ENCODE data around the gene FGF1.

The FGF1 gene

GRCh38 chr5:142683881-142684505, 1.9 kb downstream of the FGF1 start:
- Histone ChIP-seq H4K20me1 (ENCODE audit: insufficient read depth, low read length, poor library complexity, severe bottlenecking) (no peaks in the 10 kb centered on the region), H2AFZ (ENCODE audit: low read length) (no peak overlapping the region), H3K36me3 (ENCODE audit: insufficient read depth, low read length) (no peaks in the 10 kb centered on the region), H3K79me2 (ENCODE audit: insufficient read depth, low read length) (no peaks in the 10 kb centered on the region), H3K4me3 (ENCODE audit: low read length, poor library complexity, severe bottlenecking) (no peak overlapping the region), H3K27me3 (ENCODE audit: insufficient read depth, low read length, poor library complexity, severe bottlenecking) (no peaks in the 10 kb centered on the region), H3K4me2 (ENCODE audit: low read depth, low read length, poor library complexity, severe bottlenecking) (no peak overlapping the region), H3K9ac (ENCODE audit: low read depth, low read length, poor library complexity, severe bottlenecking) (no peak overlapping the region), H3K9me3 (ENCODE audit: insufficient read depth, low read depth, low read length) (no peaks in the 10 kb centered on the region), H3K4me1 (ENCODE audit: insufficient read depth, low read length, poor library complexity, severe bottlenecking) (no peaks in the 10 kb centered on the region), H3F3A (ENCODE audit: low read depth) (no peaks in the 10 kb centered on the region), H3K9me2 (replicated peaks; ENCODE audit: low read depth, low read length) (no peaks in the 10 kb centered on the region)
- TF ChIP-seq CTCF (conservative IDR thresholded peaks at IDR 0.05; ENCODE audit: low read length) (no peak), EZH2phosphoT487 (IDR thresholded peaks at IDR 0.05; ENCODE audit: borderline replicate concordance) (no peak)

GRCh38 chr5:142683116-142683515, 2.8 kb downstream of the FGF1 start:
- no peaks in the 10 kb centered on the region for H3K4me1 ChIP-seq (ENCODE audit: insufficient read depth, low read length, poor library complexity, severe bottlenecking)
- no peak overlapping the region for H3K4me3 ChIP-seq (ENCODE audit: low read length, poor library complexity, severe bottlenecking)
- no peaks in the 10 kb centered on the region for H3K36me3 ChIP-seq (ENCODE audit: insufficient read depth, low read length)
- no peak overlapping the region for H3K4me2 ChIP-seq (ENCODE audit: low read depth, low read length, poor library complexity, severe bottlenecking)
- H3K9ac ChIP-seq (ENCODE audit: low read depth, low read length, poor library complexity, severe bottlenecking), result no peak overlapping the region
- TF ChIP-seq CTCF (conservative IDR thresholded peaks at IDR 0.05; ENCODE audit: low read length) (no peak), EZH2phosphoT487 (IDR thresholded peaks at IDR 0.05; ENCODE audit: borderline replicate concordance) (no peak)
- H3F3A ChIP-seq (ENCODE audit: low read depth), result no peaks in the 10 kb centered on the region
- H3K9me3 ChIP-seq (ENCODE audit: insufficient read depth, low read depth, low read length), result no peaks in the 10 kb centered on the region
- H3K27me3 ChIP-seq (ENCODE audit: insufficient read depth, low read length, poor library complexity, severe bottlenecking), result no peaks in the 10 kb centered on the region
- no peaks in the 10 kb centered on the region for H4K20me1 ChIP-seq (ENCODE audit: insufficient read depth, low read length, poor library complexity, severe bottlenecking)
- no peak overlapping the region for H2AFZ ChIP-seq (ENCODE audit: low read length)
- no peaks in the 10 kb centered on the region for H3K79me2 ChIP-seq (ENCODE audit: insufficient read depth, low read length)
- no peaks in the 10 kb centered on the region for H3K9me2 ChIP-seq (replicated peaks; ENCODE audit: low read depth, low read length)

GRCh38 chr5:142680605-142681259, 5.2 kb downstream of the FGF1 start:
- Histone ChIP-seq H3K4me1 (ENCODE audit: insufficient read depth, low read length, poor library complexity, severe bottlenecking) (no peaks in the 10 kb centered on the region), H3K9ac (ENCODE audit: low read depth, low read length, poor library complexity, severe bottlenecking) (no peak overlapping the region), H3K4me3 (ENCODE audit: low read length, poor library complexity, severe bottlenecking) (no peak overlapping the region), H3K36me3 (ENCODE audit: insufficient read depth, low read length) (no peaks in the 10 kb centered on the region), H3K9me2 (replicated peaks; ENCODE audit: low read depth, low read length) (no peaks in the 10 kb centered on the region), H3K27me3 (ENCODE audit: insufficient read depth, low read length, poor library complexity, severe bottlenecking) (no peaks in the 10 kb centered on the region), H3K79me2 (ENCODE audit: insufficient read depth, low read length) (no peaks in the 10 kb centered on the region), H4K20me1 (ENCODE audit: insufficient read depth, low read length, poor library complexity, severe bottlenecking) (no peaks in the 10 kb centered on the region), H3F3A (ENCODE audit: low read depth) (no peaks in the 10 kb centered on the region), H3K4me2 (ENCODE audit: low read depth, low read length, poor library complexity, severe bottlenecking) (no peak overlapping the region), H3K9me3 (ENCODE audit: insufficient read depth, low read depth, low read length) (no peaks in the 10 kb centered on the region), H2AFZ (ENCODE audit: low read length) (no peak overlapping the region)
- TF ChIP-seq EZH2phosphoT487 (IDR thresholded peaks at IDR 0.05; ENCODE audit: borderline replicate concordance) (no peak), CTCF (conservative IDR thresholded peaks at IDR 0.05; ENCODE audit: low read length) (no peak)

All from Loucy (cell line).